ENCODE measurements around the gene BCL11B.
A peak's percentile ranks its signal among the peaks of the same experiment; 100 is the strongest.
"Not testable (repeated sequence)": the region's sequence is repeated elsewhere in the genome, so short reads cannot be mapped to it uniquely, and the experiment has no call there.

The BCL11B gene

GRCh38 chr14:99240627-99241324 lies 31.2 kb downstream of the BCL11B start:
- DNase-seq (ENCODE audit: low read depth in 3 of 3) = no peak

GRCh38 chr14:99239661-99240092 lies 32.3 kb downstream of the BCL11B start:
- DNase-seq (ENCODE audit: low read depth in 3 of 3) = no peak

- DNase-seq (ENCODE audit: low read depth in 3 of 3) = no peak
These were observed 33.8 kb downstream of the BCL11B start for GRCh38 chr14:99238216-99238615.

GRCh38 chr14:99237288-99237687 lies 34.7 kb downstream of the BCL11B start:
- DNase-seq (ENCODE audit: low read depth in 3 of 3) = no peak

- DNase-seq (ENCODE audit: low read depth in 3 of 3) = no peak
These were observed 35.4 kb downstream of the BCL11B start for GRCh38 chr14:99236386-99237138.

- DNase-seq (ENCODE audit: low read depth in 3 of 3) = no peak
These were observed 36.2 kb downstream of the BCL11B start for GRCh38 chr14:99235582-99236320.

- peak; percentile 67 to 84 (median 78) for DNase-seq (ENCODE audit: low read depth in 3 of 3)
These were observed 36.9 kb downstream of the BCL11B start for GRCh38 chr14:99234961-99235571.

- DNase-seq (ENCODE audit: low read depth in 3 of 3) = no peak
These were observed 37.6 kb downstream of the BCL11B start for GRCh38 chr14:99234355-99234754.

- DNase-seq (ENCODE audit: low read depth in 3 of 3) = no peak
These were observed 38.6 kb downstream of the BCL11B start for GRCh38 chr14:99233222-99234035.

GRCh38 chr14:99232714-99233214 lies 39.2 kb downstream of the BCL11B start:
- no peak for DNase-seq (ENCODE audit: low read depth in 3 of 3)

- DNase-seq (ENCODE audit: low read depth in 3 of 3) = no peak
These were observed 39.9 kb downstream of the BCL11B start for GRCh38 chr14:99231850-99232713.

GRCh38 chr14:99231161-99231849 lies 40.7 kb downstream of the BCL11B start:
- DNase-seq (ENCODE audit: low read depth in 3 of 3) = no peak

- peak; percentile 56 to 77 (median 60) for DNase-seq (ENCODE audit: low read depth in 3 of 3)
These were observed 41.5 kb downstream of the BCL11B start for GRCh38 chr14:99230208-99231151.

GRCh38 chr14:99229654-99230207 lies 42.3 kb downstream of the BCL11B start:
- no peak for DNase-seq (ENCODE audit: low read depth in 3 of 3)

- not testable (repeated sequence) for DNase-seq (ENCODE audit: low read depth in 3 of 3)
These were observed 43.2 kb downstream of the BCL11B start for GRCh38 chr14:99228760-99229159.

- no peak for DNase-seq (ENCODE audit: low read depth in 3 of 3)
These were observed 45.3 kb downstream of the BCL11B start for GRCh38 chr14:99226687-99227086.

- DNase-seq (ENCODE audit: low read depth in 3 of 3) = no peak
These were observed 46.4 kb downstream of the BCL11B start for GRCh38 chr14:99225436-99226203.

All from stimulated activated CD4-positive, alpha-beta T cell treated with anti-CD3 and anti-CD28 coated beads, TNF-alpha, amount 100 ng/mL, for 24 hours (primary cell).